ENCODE results near the gene GRIK1. TPM values are rescaled to one million over a fixed set of nuclear protein-coding genes. Genes with fewer than 3 reads are reported as not detected.

Gene GRIK1
- total RNA-seq, 2 donors from 2014 or later, result 0.21 TPM; not detected in 1

DNA sequence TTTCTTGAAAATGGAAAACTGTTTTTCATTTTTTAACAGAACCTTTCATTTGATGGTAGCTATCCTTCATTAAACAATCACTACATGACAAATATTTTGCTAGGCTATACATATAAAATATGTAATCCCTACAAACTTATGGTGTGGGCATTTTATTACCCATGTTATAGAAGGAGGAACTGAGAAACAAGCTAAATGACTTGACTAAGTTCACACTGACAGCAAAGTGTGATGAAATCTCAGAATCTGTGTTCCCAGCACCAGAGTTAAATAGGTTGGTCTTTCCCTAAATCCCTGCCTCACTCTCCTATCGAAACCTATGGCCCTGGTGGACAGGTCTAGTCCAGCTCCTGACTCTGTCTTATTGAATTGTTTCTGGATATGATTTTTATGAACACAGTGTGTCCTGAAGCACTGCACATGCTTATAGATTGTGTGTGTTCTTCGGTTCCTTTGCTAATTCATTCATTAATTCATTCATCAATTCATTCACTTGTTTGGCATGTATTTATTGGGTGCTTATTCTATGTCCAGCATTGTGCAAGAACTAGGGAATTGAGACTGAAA lies 301.0 kb downstream of the GRIK1 start:
- no peak for DNase-seq (ENCODE audit: low spot score)

DNA sequence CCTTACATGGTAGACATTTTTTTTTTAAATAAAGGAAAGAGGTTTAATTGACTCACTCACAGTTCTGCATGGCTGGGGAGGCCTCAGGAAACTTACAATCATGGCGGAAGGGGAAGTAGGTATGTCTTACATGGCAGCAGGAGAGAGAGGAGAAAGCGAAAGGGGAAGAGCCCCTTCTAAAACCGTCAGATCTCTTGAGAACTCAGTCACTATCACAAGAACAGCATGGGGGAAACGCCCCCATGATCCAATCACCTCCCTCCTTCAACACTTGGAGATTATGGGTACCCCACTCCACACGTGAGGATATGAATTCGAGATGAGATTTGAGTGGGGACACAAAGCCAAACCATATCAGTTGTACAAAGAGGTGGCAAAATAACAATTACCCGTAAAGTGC lies 301.7 kb downstream of the GRIK1 start:
- ATAC-seq (ENCODE audit: insufficient number of reproducible peaks, low FRiP score, low read depth), result no peak
- TF ChIP-seq, protein P1, sequence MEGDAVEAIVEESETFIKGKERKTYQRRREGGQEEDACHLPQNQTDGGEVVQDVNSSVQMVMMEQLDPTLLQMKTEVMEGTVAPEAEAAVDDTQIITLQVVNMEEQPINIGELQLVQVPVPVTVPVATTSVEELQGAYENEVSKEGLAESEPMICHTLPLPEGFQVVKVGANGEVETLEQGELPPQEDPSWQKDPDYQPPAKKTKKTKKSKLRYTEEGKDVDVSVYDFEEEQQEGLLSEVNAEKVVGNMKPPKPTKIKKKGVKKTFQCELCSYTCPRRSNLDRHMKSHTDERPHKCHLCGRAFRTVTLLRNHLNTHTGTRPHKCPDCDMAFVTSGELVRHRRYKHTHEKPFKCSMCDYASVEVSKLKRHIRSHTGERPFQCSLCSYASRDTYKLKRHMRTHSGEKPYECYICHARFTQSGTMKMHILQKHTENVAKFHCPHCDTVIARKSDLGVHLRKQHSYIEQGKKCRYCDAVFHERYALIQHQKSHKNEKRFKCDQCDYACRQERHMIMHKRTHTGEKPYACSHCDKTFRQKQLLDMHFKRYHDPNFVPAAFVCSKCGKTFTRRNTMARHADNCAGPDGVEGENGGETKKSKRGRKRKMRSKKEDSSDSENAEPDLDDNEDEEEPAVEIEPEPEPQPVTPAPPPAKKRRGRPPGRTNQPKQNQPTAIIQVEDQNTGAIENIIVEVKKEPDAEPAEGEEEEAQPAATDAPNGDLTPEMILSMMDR (IDR thresholded peaks at IDR 0.05), result no peak

More for the DNA sequence above, 301.0 kb downstream of the GRIK1 start:
- Histone ChIP-seq H3K27me3 (replicated peaks; ENCODE audit: insufficient read depth) (no peaks in the 10 kb centered on the region), H3K4me1 (ENCODE audit: control insufficient read depth in 1 of 2, low read depth in 2 of 2) (no peaks in the 10 kb centered on the region), H3K27ac (no peak overlapping the region), H3K36me3 (no peaks in the 10 kb centered on the region), H3K4me3 (no peak overlapping the region), H3K9me3 (no peaks in the 10 kb centered on the region)
- no peak for ATAC-seq (ENCODE audit: insufficient number of reproducible peaks, low FRiP score, low read depth)
- TF ChIP-seq, protein P1 (IDR thresholded peaks at IDR 0.05), result no peak

DNA sequence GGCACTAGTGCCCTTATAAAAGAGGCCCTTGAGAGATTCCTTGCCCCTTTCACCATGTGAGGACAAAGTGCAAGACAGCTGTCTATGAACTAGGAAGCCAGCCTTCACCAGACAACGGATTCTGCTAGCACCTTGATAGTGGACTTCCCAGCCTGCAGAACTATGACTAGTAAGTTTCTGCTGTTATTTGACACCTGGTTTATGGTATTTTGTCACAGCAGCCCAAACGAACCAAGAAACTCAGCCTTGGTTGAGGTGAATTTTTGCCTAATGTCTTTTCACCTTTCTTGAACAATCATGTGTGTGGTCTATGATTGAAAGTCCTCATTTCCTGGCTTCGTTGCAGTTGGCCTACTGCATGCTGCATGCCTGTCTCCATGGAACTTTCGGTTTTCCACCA lies 302.2 kb downstream of the GRIK1 start:
- no peaks in the 10 kb centered on the region for H3K9me3 ChIP-seq
- TF ChIP-seq, protein P1 (IDR thresholded peaks at IDR 0.05), result no peak
- no peak overlapping the region for H3K4me3 ChIP-seq
- H3K27ac ChIP-seq, result no peak overlapping the region
- ATAC-seq (ENCODE audit: insufficient number of reproducible peaks, low FRiP score, low read depth) (no peak), DNase-seq (ENCODE audit: low spot score) (no peak)
- no peaks in the 10 kb centered on the region for H3K4me1 ChIP-seq (ENCODE audit: control insufficient read depth in 1 of 2, low read depth in 2 of 2)
- no peaks in the 10 kb centered on the region for H3K36me3 ChIP-seq
- H3K27me3 ChIP-seq (replicated peaks; ENCODE audit: insufficient read depth), result no peaks in the 10 kb centered on the region

More for the DNA sequence above, 301.7 kb downstream of the GRIK1 start:
- DNase-seq (ENCODE audit: low spot score), result no peak
- Histone ChIP-seq H3K27ac (no peak overlapping the region), H3K27me3 (replicated peaks; ENCODE audit: insufficient read depth) (no peaks in the 10 kb centered on the region), H3K9me3 (no peaks in the 10 kb centered on the region), H3K4me3 (no peak overlapping the region), H3K36me3 (no peaks in the 10 kb centered on the region), H3K4me1 (ENCODE audit: control insufficient read depth in 1 of 2, low read depth in 2 of 2) (no peaks in the 10 kb centered on the region)

DNA sequence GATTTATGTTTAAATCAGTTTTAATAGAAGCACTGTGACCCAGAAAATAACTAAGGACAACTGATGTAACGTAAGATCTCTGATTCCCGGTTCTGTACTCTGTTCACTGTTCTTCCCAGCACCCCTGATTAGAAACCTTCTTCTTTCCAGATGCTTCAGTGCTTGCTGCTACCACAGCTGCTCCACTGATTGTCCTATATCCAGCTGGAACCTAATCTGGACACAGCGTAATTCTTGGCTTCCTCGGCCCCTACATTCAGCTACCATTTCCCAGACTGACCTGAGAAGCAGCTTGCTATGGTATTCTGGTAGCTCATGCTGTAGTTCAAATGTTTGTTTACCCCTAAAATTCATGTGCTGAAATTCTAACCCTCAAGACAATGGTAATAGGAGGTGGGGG lies 302.7 kb downstream of the GRIK1 start:
- Histone ChIP-seq H3K4me3 (no peak overlapping the region), H3K9me3 (no peaks in the 10 kb centered on the region), H3K4me1 (ENCODE audit: control insufficient read depth in 1 of 2, low read depth in 2 of 2) (no peaks in the 10 kb centered on the region), H3K27me3 (replicated peaks; ENCODE audit: insufficient read depth) (no peaks in the 10 kb centered on the region), H3K36me3 (no peaks in the 10 kb centered on the region), H3K27ac (no peak overlapping the region)
- TF ChIP-seq, protein P1 (IDR thresholded peaks at IDR 0.05), result no peak
- DNase-seq (ENCODE audit: low spot score) (no peak), ATAC-seq (ENCODE audit: insufficient number of reproducible peaks, low FRiP score, low read depth) (no peak)

DNA sequence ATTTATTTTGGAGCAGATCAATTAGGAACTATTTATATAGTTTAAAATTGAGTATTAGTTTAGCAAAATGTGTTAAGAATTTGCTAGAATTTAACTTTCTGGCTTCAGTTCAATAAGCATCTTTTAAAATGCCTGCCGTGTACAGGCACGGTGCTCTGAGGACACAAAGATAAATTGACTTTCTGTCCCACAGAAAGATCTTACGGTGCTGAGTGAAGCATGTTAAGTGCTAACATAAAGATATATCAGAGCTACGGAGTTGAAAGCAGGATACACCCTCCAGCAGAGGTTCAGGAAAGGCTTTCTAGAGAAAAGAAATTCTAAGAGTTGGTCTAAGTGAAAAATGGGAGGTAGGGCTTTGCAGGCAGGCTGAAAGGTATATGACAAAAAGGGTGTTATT lies 305.4 kb downstream of the GRIK1 start:
- H3K27me3 ChIP-seq (replicated peaks; ENCODE audit: insufficient read depth), result no peaks in the 10 kb centered on the region
- no peaks in the 10 kb centered on the region for H3K9me3 ChIP-seq
- no peak overlapping the region for H3K27ac ChIP-seq
- no peaks in the 10 kb centered on the region for H3K36me3 ChIP-seq
- DNase-seq (ENCODE audit: low spot score) (no peak), ATAC-seq (ENCODE audit: insufficient number of reproducible peaks, low FRiP score, low read depth) (no peak)
- no peaks in the 10 kb centered on the region for H3K4me1 ChIP-seq (ENCODE audit: control insufficient read depth in 1 of 2, low read depth in 2 of 2)
- TF ChIP-seq, protein P1 (IDR thresholded peaks at IDR 0.05), result no peak
- no peak overlapping the region for H3K4me3 ChIP-seq

Data from thoracic aorta (tissue), 2 donors.